ENCODE data around the gene CYP24A1. TPM values are rescaled to one million over a fixed set of nuclear protein-coding genes. Genes with fewer than 3 reads are reported as not detected.
A peak's percentile ranks its signal among the peaks of the same experiment; 100 is the strongest.

CYP24A1 gene
- total RNA-seq, 1 donor from 2014 or later: not detected

DNA sequence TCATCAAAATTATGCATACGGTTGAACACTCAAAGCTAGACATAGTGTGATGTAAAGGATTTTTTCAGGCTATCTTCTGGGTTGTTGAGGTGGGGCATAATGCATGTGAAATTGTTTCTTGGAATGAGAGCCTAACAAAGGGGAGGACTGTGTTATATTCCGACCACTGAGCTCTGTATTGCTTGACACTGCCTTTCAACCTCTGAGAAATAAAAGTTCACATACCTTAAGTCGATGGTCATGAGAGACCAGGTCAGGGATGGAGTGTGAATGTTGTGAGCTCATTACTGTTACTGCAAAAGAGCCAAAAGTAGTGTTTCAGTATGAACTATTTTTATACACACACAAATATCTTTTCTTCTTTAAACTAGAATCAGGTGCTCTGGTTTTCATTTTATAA lies 39.1 kb upstream of the CYP24A1 start:
- no peak overlapping the region for H3K4me3 ChIP-seq
- H3K36me3 ChIP-seq: peaks cover 26% of the 10 kb centered on the region
- no peak overlapping the region for H3K27ac ChIP-seq (replicated peaks)
- H3K9me3 ChIP-seq (replicated peaks): no peaks in the 10 kb centered on the region
- TF ChIP-seq, protein P1, sequence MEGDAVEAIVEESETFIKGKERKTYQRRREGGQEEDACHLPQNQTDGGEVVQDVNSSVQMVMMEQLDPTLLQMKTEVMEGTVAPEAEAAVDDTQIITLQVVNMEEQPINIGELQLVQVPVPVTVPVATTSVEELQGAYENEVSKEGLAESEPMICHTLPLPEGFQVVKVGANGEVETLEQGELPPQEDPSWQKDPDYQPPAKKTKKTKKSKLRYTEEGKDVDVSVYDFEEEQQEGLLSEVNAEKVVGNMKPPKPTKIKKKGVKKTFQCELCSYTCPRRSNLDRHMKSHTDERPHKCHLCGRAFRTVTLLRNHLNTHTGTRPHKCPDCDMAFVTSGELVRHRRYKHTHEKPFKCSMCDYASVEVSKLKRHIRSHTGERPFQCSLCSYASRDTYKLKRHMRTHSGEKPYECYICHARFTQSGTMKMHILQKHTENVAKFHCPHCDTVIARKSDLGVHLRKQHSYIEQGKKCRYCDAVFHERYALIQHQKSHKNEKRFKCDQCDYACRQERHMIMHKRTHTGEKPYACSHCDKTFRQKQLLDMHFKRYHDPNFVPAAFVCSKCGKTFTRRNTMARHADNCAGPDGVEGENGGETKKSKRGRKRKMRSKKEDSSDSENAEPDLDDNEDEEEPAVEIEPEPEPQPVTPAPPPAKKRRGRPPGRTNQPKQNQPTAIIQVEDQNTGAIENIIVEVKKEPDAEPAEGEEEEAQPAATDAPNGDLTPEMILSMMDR (IDR thresholded peaks at IDR 0.05; ENCODE audit: borderline replicate concordance): no peak
- intact Hi-C loops (cut with micrococcal nuclease): no loop called here
- H3K27me3 ChIP-seq (ENCODE audit: low read depth): no peaks in the 10 kb centered on the region
- H3K4me1 ChIP-seq: peaks cover 53% of the 10 kb centered on the region
- no peak for DNase-seq

DNA sequence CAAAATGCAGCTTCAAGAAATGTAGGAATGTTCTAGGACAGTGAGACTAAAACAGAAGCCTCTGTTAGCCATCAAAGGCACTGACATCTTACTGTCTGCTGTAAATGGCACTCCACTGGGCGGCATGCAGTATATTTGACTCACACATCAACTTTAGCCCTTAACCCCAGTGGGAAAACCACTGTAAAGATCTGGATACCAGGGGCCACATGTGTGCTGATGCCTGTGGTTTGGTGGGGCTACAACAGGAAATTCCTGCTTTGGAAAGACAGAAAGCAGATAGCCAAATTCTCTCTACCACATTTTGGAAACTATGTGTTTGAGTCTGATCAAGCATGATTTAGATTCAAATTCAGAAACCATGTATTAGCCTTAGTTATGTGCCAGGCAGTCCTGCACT lies 38.4 kb upstream of the CYP24A1 start:
- intact Hi-C loops (cut with micrococcal nuclease): no loop called here
- TF ChIP-seq, protein P1 (IDR thresholded peaks at IDR 0.05; ENCODE audit: borderline replicate concordance): no peak
- no peak overlapping the region for H3K4me3 ChIP-seq
- peaks cover 25% of the 10 kb centered on the region for H3K36me3 ChIP-seq
- no peak for DNase-seq
- H3K4me1 ChIP-seq: peaks cover 49% of the 10 kb centered on the region
- H3K27me3 ChIP-seq (ENCODE audit: low read depth): no peaks in the 10 kb centered on the region
- no peak overlapping the region for H3K27ac ChIP-seq (replicated peaks)
- no peaks in the 10 kb centered on the region for H3K9me3 ChIP-seq (replicated peaks)

DNA sequence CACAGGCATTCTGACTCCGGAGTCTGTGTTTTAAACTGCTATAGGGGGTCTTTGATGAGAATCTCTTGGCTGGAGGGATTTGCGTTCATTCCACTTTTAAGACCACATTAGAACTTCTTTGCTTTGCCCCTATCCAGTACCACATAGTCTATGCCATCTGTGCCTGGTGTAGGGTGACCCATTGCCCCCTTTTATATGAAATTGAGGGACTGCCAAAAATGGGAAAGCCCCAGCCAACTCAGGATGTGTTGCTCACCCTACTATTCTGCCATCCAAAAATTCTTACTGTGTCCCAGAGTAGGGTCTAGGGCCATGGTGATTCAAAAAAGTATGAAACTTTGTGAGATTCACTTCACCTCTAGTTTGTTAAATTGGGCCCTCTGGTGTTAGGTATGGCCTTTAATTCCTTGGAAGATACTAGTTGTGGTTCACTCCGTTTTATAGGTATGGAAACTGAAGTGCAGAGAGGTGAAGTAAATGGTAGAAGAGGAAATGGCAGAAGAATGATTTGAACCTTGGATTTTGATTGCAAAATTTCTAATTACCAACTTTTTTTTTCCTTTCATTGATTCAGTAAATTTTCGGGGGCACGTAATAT lies 35.5 kb upstream of the CYP24A1 start:
- no peaks in the 10 kb centered on the region for H3K27me3 ChIP-seq (ENCODE audit: low read depth)
- H3K27ac ChIP-seq (replicated peaks): no peak overlapping the region
- H3K9me3 ChIP-seq (replicated peaks): no peaks in the 10 kb centered on the region
- TF ChIP-seq, protein P1 (IDR thresholded peaks at IDR 0.05; ENCODE audit: borderline replicate concordance): no peak
- peaks cover 3% of the 10 kb centered on the region for H3K36me3 ChIP-seq
- intact Hi-C loops (cut with micrococcal nuclease): no loop called here
- peak overlapping the region; percentile 97 for H3K4me3 ChIP-seq
- peaks cover 49% of the 10 kb centered on the region for H3K4me1 ChIP-seq
- DNase-seq: no peak

DNA sequence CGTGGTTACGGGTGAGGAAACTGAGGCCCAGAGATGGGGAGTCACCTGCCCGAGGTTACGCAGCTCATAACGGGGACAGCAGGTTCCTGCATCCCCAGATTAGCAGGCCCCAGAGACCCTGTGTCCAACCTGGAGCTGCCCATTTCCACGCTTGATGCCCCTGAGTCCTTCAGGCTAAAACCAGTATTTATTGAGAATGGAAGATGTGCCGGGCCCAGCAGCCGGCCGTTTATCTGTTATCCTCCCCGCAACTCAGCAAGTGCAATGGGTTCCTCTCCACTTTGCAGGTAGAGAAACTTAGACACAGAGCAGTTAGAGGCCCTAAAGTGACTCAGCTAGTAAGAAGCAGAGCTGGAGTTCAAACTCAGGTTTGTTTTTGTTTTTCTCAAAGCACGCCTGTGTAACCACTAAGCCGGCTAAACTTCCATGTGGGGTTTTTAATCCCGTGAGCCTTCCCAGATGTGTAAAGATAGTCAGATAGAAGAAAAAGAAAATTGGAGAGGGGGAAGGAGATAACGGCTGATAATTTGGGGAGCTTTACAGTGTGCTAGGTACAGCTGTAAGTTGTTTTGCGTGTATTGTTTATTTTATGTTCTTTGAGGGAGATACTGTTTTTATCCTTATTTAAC lies 34.9 kb upstream of the CYP24A1 start:
- Histone ChIP-seq H3K4me3 (peak overlapping the region; percentile 97), H3K4me1 (peaks cover 46% of the 10 kb centered on the region), H3K27ac (replicated peaks) (peak overlapping the region; percentile 98), H3K27me3 (ENCODE audit: low read depth) (no peaks in the 10 kb centered on the region), H3K9me3 (replicated peaks) (no peaks in the 10 kb centered on the region), H3K36me3 (peaks cover 3% of the 10 kb centered on the region)
- intact Hi-C loops (cut with micrococcal nuclease): no loop called here
- DNase-seq: no peak
- TF ChIP-seq, protein P1 (IDR thresholded peaks at IDR 0.05; ENCODE audit: borderline replicate concordance): no peak

DNA sequence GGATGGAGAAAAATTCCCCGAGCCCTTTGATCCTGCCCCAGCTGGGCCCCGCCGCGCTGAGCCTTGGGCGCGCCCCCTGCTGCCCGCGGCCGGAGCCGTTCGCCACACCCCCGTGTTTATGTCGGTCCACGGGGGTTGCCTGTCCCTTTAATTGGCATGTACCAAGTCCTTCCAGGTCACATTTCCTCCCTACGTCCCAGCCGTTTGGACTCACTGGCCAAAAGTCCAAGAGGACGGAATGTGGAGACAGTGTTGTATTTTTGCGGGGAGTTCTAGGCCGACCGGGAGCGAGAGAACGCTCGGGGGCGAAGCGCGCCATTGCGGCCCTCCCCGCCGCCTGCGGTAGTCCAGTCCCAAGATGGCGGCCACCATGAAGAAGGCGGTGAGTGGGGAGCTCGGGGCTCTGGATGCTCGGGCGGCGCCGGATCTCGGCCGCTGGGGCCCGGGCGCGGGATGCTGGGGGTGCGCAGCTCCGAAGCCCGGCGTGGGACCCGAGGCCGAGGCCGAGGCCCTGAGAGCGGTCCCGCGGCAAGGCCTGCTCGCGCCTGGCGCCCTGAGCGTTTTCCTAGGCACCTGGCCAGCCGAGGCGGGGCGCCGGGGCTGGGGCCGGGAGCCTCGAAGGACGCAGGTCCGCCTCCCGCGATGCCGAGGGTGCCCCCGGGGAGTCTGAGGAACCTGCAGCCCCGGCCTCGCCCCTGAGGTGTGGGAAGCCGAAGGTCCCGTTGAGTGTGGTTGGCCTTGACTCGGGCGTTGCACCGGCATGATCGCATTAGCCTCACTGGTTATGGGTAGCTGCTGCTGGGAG lies 34.2 kb upstream of the CYP24A1 start, which contains the start of gene PFDN4:
TSS of gene PFDN4 (plus strand) at position 345 of the 805 bp plus-strand sequence. CDS start at position 359, 14 bp downstream.
- TF ChIP-seq, protein P1 (IDR thresholded peaks at IDR 0.05; ENCODE audit: borderline replicate concordance): peak; percentile 91
- H3K4me1 ChIP-seq: peaks cover 40% of the 10 kb centered on the region
- peak within 1 kb of the TSS; percentile 97 for H3K4me3 ChIP-seq
- no peaks in the 10 kb centered on the region for H3K9me3 ChIP-seq (replicated peaks)
- intact Hi-C loops (cut with micrococcal nuclease): no loop called here
- H3K36me3 ChIP-seq: peaks cover 3% of the 10 kb centered on the region
- peak; percentile 83 for DNase-seq
- H3K27me3 ChIP-seq (ENCODE audit: low read depth): no peaks in the 10 kb centered on the region
- H3K27ac ChIP-seq (replicated peaks): peak within 1 kb of the TSS; percentile 98

Data from left ventricle myocardium inferior (tissue), 1 donor.